Liver (tissue), 9 donors: ENCODE data around the gene EPS8L1. TPM values are rescaled to one million over a fixed set of nuclear protein-coding genes. Genes with fewer than 3 reads are reported as not detected.

Experiments
- DNase-seq: peaks from one replicate; pipeline ENCODE4 v3.0.0-alpha.2; 2017; ENCODE audit warnings: low spot score
- H3K27ac ChIP-seq, 2 donors: one replicate each; pipeline ENCODE4 v1.7.0; 2013; ENCODE audit warnings: inconsistent platforms in 2 of 2, low read length in 2 of 2, control low read depth in 1 of 2, low read depth in 1 of 2, mild to moderate bottlenecking in 1 of 2
- H3K27me3 ChIP-seq, 4 donors: one replicate each; pipeline versions ENCODE4 v1.6.1 to v1.7.0; 2013; ENCODE audit warnings: low read length in 3 of 4, inconsistent platforms in 1 of 4, mild to moderate bottlenecking in 1 of 4, moderate library complexity in 1 of 4; ENCODE audit not compliant: control insufficient read depth in 4 of 4, insufficient read depth in 4 of 4
- H3K36me3 ChIP-seq, 4 donors: one replicate each; pipeline versions ENCODE4 v1.6.1 to v1.7.0; 2013; ENCODE audit warnings: low read length in 3 of 4, mild to moderate bottlenecking in 3 of 4, low read depth in 1 of 4, moderate library complexity in 1 of 4; ENCODE audit not compliant: control insufficient read depth in 4 of 4, insufficient read depth in 3 of 4
- H3K4me1 ChIP-seq, 4 donors: one replicate each; pipeline versions ENCODE4 v1.6.1 to v1.7.0; 2013; ENCODE audit warnings: low read length in 3 of 4, mild to moderate bottlenecking in 3 of 4, moderate library complexity in 1 of 4; ENCODE audit not compliant: control insufficient read depth in 4 of 4, insufficient read depth in 4 of 4
- H3K4me3 ChIP-seq, 3 donors: one replicate each; pipeline versions ENCODE4 v1.6.1 to v1.7.0; 2013; ENCODE audit warnings: low read length in 3 of 3, control low read depth in 1 of 3, low read depth in 1 of 3, mild to moderate bottlenecking in 1 of 3
- H3K9ac ChIP-seq, 2 donors: one replicate each; pipeline ENCODE4 v1.7.0; 2013; ENCODE audit warnings: low read length in 2 of 2, mild to moderate bottlenecking in 2 of 2, moderate library complexity in 2 of 2, control low read depth in 1 of 2, low read depth in 1 of 2
- H3K9me3 ChIP-seq, 4 donors: one replicate each; pipeline versions ENCODE4 v1.6.1 to v1.7.0; 2013; ENCODE audit warnings: low read length in 3 of 4; ENCODE audit not compliant: control insufficient read depth in 4 of 4
- FOXA2 ChIP-seq: IDR thresholded peaks from 2 replicates; pipeline ENCODE4 v1.6.1; 2016; ENCODE audit warnings: antibody characterized with exemption
- GABPA ChIP-seq, 2 donors: IDR thresholded peaks in 1 of 2; conservative IDR thresholded peaks in 1 of 2; 2 replicates each; pipeline ENCODE4 v1.6.1; 2016; ENCODE audit warnings: antibody characterized with exemption in 2 of 2, mild to moderate bottlenecking in 1 of 2, moderate library complexity in 1 of 2
- HNF4A ChIP-seq, 2 donors: conservative IDR thresholded peaks; 2 replicates each; pipeline ENCODE4 v1.6.1; 2016; ENCODE audit warnings: antibody characterized with exemption in 2 of 2, mild to moderate bottlenecking in 2 of 2
- JUND ChIP-seq, 2 donors: IDR thresholded peaks; 2 replicates each; pipeline ENCODE4 v1.6.1; 2016; ENCODE audit warnings: antibody characterized with exemption in 2 of 2
- NR2F2 ChIP-seq: IDR thresholded peaks from 2 replicates; pipeline ENCODE4 v1.6.1; 2016; ENCODE audit warnings: antibody characterized with exemption
- RXRA ChIP-seq, 2 donors: IDR thresholded peaks; 2 replicates each; pipeline ENCODE4 v1.6.1; 2017 to 2018; ENCODE audit warnings: antibody characterized with exemption in 2 of 2, mild to moderate bottlenecking in 1 of 2
- WGBS: extraction: QIAGEN DNeasy Blood & Tissue Kit; methylation state at CpG from one replicate; pipeline ENCODE4 v1.1.7; 2013; 5-methylcytosine and 5-hydroxymethylcytosine counted together
- polyA plus RNA-seq, 2 donors: library from polyadenylated mRNA; stranded (reverse) in 1 of 2; unstranded in 1 of 2; fragments of 200-250 nt in 1 of 2; fragments of >200 nt in 1 of 2; fragmentation: Nextera tagmentation in 1 of 2; extraction: Ambion mirVana in 1 of 2; gene quantifications; one replicate each; pipeline versions ENCODE4 v1.2.1 to v1.2.3, GENCODE V29; 2013 to 2015
- total RNA-seq, 2 donors: library from RNA; depleted of rRNA; stranded (reverse); fragments of >200 nt; gene quantifications; one replicate each; pipeline ENCODE4 v1.2.3, GENCODE V29; 2014
- TF ChIP-seq, protein P1 (sequence below): IDR thresholded peaks from 2 replicates; pipeline ENCODE4 v1.6.1; 2016; ENCODE audit warnings: antibody characterized with exemption
- TF ChIP-seq, protein P2 (sequence below): fragments of 150-350 bp; IDR thresholded peaks from 2 replicates; pipeline ENCODE4 v1.5.1; 2017; ENCODE audit warnings: improper control_type of control experiment, low read depth, low read length; ENCODE audit not compliant: missing input control
- TF ChIP-seq, protein P3 (sequence below): IDR thresholded peaks from 2 replicates; pipeline ENCODE4 v1.6.1; 2016; ENCODE audit warnings: antibody characterized with exemption
- TF ChIP-seq, protein P4 (sequence below): IDR thresholded peaks from 2 replicates; pipeline ENCODE4 v1.6.1; 2016; ENCODE audit warnings: antibody characterized with exemption, mild to moderate bottlenecking
- donor health status: healthy.
- donor health status: healthy.
- donor health status: healthy.
- donor health status: healthy.
- donor health status: healthy.

EPS8L1 gene
- total and polyA plus RNA-seq, 4 donors = 0.40 to 1.5 (median 0.87) TPM

DNA sequence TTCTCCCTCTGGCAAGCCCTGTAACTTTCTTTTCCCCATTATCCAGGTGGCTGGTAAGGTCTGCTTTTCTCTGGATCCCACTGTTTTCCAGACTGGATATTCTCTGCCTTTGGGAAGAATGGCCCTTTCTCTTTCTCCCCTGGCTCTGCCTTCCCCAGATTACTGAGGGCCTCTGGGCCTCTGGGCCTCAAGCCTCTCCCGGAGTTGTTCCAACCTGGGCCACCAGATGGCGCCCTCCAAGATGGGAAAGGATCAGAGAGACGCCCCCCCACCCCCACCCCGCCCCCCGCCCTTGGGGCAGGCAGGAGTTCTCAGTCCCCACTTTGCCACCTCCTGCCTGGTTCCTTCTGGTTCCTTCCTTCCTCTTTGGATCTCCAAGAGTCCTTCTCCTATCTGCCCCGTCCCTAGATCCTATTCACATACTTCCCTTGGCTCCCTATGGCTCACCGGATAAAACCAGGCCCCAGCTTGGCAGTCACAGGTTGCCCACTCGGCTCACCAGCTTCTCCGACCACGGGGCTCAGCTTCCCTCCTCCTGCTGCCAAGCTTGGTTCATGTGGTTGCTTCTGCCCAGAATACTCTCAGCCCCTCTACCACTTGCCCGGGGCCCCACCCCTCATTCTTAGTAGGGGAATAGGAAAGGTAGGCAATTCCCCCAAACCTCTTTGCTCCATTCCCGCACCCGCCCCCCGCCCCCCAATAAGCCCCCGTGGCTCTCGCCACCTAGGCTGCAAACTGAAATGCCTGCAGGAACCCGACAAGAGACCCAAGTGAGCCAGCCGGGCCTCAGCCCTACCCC, 13.1 kb downstream of the EPS8L1 start:
- peak; percentile 85 for DNase-seq
- Histone ChIP-seq H3K9ac (no peak overlapping the region), H3K36me3 (peaks cover 0 to 16% (median 7%) of the 10 kb centered on the region in 4 donors), H3K9me3 (no peaks in the 10 kb centered on the region), H3K27ac (no peak overlapping the region), H3K4me3 (no peak overlapping the region), H3K4me1 (peaks cover 3 to 16% (median 10%) of the 10 kb centered on the region in 4 donors), H3K27me3 (peaks cover 0 to 5% (median under 1%) of the 10 kb centered on the region in 4 donors)
- TF ChIP-seq HNF4A (conservative IDR thresholded peaks at IDR 0.05) = no peak
- no peak for TF ChIP-seq JUND (IDR thresholded peaks at IDR 0.05)
- TF ChIP-seq, protein P1, sequence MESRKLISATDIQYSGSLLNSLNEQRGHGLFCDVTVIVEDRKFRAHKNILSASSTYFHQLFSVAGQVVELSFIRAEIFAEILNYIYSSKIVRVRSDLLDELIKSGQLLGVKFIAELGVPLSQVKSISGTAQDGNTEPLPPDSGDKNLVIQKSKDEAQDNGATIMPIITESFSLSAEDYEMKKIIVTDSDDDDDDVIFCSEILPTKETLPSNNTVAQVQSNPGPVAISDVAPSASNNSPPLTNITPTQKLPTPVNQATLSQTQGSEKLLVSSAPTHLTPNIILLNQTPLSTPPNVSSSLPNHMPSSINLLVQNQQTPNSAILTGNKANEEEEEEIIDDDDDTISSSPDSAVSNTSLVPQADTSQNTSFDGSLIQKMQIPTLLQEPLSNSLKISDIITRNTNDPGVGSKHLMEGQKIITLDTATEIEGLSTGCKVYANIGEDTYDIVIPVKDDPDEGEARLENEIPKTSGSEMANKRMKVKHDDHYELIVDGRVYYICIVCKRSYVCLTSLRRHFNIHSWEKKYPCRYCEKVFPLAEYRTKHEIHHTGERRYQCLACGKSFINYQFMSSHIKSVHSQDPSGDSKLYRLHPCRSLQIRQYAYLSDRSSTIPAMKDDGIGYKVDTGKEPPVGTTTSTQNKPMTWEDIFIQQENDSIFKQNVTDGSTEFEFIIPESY = no peak
- TF ChIP-seq, protein P2, sequence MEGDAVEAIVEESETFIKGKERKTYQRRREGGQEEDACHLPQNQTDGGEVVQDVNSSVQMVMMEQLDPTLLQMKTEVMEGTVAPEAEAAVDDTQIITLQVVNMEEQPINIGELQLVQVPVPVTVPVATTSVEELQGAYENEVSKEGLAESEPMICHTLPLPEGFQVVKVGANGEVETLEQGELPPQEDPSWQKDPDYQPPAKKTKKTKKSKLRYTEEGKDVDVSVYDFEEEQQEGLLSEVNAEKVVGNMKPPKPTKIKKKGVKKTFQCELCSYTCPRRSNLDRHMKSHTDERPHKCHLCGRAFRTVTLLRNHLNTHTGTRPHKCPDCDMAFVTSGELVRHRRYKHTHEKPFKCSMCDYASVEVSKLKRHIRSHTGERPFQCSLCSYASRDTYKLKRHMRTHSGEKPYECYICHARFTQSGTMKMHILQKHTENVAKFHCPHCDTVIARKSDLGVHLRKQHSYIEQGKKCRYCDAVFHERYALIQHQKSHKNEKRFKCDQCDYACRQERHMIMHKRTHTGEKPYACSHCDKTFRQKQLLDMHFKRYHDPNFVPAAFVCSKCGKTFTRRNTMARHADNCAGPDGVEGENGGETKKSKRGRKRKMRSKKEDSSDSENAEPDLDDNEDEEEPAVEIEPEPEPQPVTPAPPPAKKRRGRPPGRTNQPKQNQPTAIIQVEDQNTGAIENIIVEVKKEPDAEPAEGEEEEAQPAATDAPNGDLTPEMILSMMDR = peak; percentile 55
- 54% methylated on average over 18 of the region's 18 CpGs for WGBS

DNA sequence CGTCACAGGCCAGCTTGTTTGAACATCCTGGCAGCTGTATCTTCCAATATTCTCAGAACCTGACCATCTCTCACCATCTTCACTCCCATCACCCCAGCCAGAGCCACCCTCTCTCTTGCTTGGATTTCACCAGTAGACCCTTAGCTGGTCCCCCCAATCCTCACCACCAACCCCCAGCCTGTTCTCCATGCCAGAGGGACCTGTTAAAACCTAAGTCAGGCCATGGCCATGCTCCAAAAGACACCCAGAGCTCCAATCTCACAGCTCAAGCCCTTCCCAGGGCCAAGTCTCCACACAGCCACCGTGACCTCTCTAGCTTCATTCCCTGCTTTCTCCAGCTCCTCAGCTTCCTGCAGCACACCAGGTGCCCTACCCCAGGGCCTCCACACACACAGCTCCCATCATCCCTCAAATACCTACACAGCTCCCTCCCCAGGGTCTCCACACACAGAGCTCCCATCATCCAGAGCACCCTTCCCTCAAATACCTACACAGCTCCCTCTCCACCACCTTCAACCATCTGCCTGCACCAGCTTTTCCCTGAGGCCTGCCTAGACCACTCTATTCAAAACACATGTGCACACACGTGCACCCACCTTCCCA, 13.8 kb downstream of the EPS8L1 start:
- no peak overlapping the region for H3K27ac ChIP-seq
- TF ChIP-seq RXRA (IDR thresholded peaks at IDR 0.05) (no peak), GABPA (IDR thresholded peaks at IDR 0.05 in 1 of 2, conservative IDR thresholded peaks at IDR 0.05 in 1 of 2) (no peak), FOXA2 (no peak), JUND (IDR thresholded peaks at IDR 0.05) (no peak), NR2F2 (no peak)
- TF ChIP-seq, protein P3, sequence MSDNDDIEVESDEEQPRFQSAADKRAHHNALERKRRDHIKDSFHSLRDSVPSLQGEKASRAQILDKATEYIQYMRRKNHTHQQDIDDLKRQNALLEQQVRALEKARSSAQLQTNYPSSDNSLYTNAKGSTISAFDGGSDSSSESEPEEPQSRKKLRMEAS = no peak
- TF ChIP-seq, protein P4, sequence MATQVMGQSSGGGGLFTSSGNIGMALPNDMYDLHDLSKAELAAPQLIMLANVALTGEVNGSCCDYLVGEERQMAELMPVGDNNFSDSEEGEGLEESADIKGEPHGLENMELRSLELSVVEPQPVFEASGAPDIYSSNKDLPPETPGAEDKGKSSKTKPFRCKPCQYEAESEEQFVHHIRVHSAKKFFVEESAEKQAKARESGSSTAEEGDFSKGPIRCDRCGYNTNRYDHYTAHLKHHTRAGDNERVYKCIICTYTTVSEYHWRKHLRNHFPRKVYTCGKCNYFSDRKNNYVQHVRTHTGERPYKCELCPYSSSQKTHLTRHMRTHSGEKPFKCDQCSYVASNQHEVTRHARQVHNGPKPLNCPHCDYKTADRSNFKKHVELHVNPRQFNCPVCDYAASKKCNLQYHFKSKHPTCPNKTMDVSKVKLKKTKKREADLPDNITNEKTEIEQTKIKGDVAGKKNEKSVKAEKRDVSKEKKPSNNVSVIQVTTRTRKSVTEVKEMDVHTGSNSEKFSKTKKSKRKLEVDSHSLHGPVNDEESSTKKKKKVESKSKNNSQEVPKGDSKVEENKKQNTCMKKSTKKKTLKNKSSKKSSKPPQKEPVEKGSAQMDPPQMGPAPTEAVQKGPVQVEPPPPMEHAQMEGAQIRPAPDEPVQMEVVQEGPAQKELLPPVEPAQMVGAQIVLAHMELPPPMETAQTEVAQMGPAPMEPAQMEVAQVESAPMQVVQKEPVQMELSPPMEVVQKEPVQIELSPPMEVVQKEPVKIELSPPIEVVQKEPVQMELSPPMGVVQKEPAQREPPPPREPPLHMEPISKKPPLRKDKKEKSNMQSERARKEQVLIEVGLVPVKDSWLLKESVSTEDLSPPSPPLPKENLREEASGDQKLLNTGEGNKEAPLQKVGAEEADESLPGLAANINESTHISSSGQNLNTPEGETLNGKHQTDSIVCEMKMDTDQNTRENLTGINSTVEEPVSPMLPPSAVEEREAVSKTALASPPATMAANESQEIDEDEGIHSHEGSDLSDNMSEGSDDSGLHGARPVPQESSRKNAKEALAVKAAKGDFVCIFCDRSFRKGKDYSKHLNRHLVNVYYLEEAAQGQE = no peak
- H3K9ac ChIP-seq = no peak overlapping the region
- no peaks in the 10 kb centered on the region for H3K9me3 ChIP-seq
- WGBS = 95% methylated on average over 3 of the region's 3 CpGs
- peaks cover 0 to 18% (median 7%) of the 10 kb centered on the region in 4 donors for H3K36me3 ChIP-seq
- no peak overlapping the region for H3K4me3 ChIP-seq
- peaks cover 3 to 16% (median 10%) of the 10 kb centered on the region in 4 donors for H3K4me1 ChIP-seq
- no peak for DNase-seq
- H3K27me3 ChIP-seq = peaks cover 0 to 2% (median 0%) of the 10 kb centered on the region in 4 donors
